GM19372 (cell line): Measurements from ENCODE around the gene ATP6V0E1.

Experiments used
- ATAC-seq: cut with Tn5 transposase; IDR thresholded peaks from one replicate; pipeline ENCODE4 v1.9.1; 2021; ENCODE audit warnings: mild to moderate bottlenecking, low read depth, moderate library complexity; ENCODE audit not compliant: unreplicated experiment

The ATP6V0E1 gene

DNA sequence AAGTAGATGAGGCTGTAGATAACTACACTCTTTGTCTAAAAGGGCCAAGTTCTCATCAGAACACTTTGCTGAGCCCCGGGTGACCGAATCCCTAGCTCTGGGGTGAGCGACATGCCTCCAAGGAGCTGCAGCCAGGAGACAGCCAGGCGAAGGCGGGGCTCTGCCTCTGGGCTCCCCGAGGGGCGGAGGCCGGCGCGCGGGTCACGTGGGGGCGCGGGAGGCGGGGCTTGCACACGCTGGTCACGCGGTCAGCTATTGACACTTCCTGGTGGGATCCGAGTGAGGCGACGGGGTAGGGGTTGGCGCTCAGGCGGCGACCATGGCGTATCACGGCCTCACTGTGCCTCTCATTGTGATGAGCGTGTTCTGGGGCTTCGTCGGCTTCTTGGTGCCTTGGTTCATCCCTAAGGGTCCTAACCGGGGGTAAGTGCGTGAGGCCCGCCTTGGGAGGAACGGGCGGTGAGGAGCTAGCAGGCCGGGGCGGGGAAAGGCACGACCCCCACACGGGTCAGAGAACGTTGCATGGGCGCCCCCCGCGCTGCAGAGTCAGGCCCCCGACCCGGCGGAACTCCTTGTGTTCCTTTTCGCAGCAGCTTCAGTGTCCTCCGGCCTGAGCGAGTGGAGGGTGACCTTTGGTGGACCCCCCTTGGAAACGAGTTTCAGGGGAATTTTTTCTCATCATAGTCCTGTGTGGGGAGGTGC, at the start of gene ATP6V0E1:
ATP6V0E1 (plus strand) TSS at position 230 of the 702 bp plus-strand sequence; CDS start at position 320, 90 bp downstream.
- ATAC-seq, result peak; percentile 83

DNA sequence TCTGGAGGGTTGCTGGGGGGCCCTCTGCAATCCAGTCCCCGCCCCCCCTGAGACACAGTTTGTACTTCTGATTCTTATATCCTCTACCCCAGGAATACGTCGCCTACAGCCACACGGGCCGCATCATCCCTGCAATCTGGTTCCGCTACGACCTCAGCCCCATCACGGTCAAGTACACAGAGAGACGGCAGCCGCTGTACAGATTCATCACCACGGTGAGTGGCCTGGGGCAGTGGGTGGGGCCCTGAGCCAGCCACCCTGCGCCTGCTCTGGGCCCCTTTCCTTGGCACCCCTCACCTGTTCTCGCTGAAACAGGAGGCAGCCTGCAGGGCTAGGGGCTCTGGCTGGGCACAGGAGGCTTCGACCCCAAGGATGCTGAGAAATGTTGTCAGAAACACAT, 48.5 kb upstream of the ATP6V0E1 start:
- ATAC-seq, result no peak

- ATAC-seq, result no peak
Observed at GRCh38 chr5:172936401-172936800, 47.2 kb upstream of the ATP6V0E1 start.

DNA sequence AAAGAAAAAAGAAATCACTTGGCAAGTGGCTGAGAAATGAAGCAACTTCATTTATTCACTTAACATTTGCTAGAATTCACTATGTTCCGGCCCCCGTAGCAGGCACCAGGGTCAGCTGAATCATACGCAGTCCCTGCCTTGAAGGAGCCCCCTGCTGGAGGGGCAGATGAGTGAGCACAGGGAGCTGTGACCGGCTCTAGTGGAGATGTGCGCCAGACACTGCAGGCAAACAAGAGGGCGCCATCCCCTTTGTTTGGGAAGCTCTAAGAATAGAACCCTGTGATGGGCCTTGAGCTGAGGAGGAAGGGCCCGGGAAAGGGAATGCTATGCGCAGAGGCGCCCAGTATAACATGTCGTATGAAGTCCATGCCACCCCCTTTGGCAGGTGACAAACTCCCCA, 44.5 kb upstream of the ATP6V0E1 start:
- ATAC-seq, result no peak

- ATAC-seq, result no peak
Observed at GRCh38 chr5:172939611-172940267, 43.8 kb upstream of the ATP6V0E1 start.

DNA sequence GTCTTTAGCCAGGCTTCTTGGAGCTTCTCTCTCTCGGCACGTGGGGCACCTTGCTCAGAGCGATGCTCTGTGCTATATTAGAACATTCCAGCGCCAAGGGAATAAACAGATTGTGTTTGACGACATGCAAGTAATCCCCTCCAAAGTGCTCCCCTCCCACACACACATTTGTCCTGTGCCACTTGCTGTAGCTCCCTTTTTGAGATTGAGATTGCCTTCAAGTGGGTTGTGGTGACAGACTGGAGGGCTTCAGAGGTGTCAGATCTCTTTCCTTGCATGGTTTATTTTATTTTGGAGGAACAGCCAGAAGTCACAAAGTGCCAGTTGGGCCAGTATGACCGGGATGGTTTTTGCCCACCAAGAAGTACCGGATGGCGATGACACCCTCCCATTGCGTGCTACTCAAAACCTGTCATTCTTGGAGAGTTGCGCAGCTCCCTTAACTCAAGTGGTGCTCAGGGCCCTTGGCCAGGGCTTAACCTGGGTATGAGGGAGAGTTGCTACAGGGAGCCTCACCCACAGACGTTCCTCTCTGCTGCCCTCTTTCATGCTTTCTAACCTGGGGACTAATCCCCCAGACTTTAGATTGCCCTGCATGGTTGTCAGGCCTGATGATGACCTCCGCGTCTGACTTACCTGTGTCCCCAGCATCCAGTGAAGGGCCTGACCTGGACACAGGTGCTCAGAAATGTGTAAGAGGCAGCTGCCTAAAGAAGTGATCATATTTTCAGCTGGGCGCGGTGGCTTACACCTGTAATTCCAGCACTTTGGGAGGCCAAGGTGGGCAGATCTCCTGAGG, 43.1 kb upstream of the ATP6V0E1 start:
- no peak for ATAC-seq

GRCh38 chr5:172941067-172941516, 42.5 kb upstream of the ATP6V0E1 start:
- no peak for ATAC-seq

GRCh38 chr5:172942556-172942955, 41.0 kb upstream of the ATP6V0E1 start:
- ATAC-seq, result no peak

- no peak for ATAC-seq
Observed at GRCh38 chr5:172943283-172943841, 40.2 kb upstream of the ATP6V0E1 start.

GRCh38 chr5:172943906-172944305, 39.7 kb upstream of the ATP6V0E1 start:
- no peak for ATAC-seq

DNA sequence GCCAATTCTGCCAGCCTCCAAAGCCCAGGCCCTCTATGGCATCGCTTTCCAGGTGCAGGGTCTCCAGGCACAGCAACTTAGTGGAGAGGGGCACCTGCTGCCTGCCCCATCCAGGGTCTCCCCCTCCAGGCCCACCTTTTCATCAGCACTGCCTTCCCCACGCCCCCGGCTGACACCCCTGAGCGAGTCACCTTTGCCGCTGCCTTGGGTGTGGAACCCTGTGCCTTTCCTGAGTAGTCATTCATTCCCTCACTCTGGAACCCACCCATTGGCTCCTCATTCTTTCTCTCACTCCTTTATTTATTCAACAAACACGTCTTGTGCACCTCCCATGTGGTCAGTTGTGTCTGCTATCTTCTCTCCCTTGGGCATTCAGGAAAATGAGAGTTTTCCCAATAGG, 38.8 kb upstream of the ATP6V0E1 start:
- no peak for ATAC-seq

- ATAC-seq, result no peak
Observed at GRCh38 chr5:172945151-172945550, 38.4 kb upstream of the ATP6V0E1 start.

DNA sequence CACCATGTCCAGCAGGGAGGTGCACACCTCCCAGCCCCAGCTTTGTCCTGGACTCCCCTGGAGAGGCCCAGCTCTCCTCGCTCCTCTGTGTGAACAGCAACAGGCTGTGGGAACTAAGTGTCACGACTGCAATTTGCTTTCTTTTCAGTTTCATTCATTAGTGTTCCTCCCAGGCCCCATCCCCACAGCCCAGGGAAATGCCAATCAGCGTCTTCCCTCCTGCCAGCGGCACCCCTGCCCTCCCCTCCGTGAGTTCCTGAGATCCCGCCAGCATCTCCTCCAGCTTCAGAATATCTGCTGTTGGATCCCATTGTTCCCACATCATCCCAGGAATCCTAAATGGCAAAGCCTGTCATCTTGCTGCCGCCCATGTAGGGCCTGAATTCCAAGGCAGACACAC, 37.4 kb upstream of the ATP6V0E1 start:
- no peak for ATAC-seq

- no peak for ATAC-seq
Observed at GRCh38 chr5:172949426-172949825, 34.1 kb upstream of the ATP6V0E1 start.

GRCh38 chr5:172950176-172950965, 33.2 kb upstream of the ATP6V0E1 start:
- ATAC-seq, result no peak

- ATAC-seq, result no peak
Observed at GRCh38 chr5:172951371-172952033, 32.1 kb upstream of the ATP6V0E1 start.

DNA sequence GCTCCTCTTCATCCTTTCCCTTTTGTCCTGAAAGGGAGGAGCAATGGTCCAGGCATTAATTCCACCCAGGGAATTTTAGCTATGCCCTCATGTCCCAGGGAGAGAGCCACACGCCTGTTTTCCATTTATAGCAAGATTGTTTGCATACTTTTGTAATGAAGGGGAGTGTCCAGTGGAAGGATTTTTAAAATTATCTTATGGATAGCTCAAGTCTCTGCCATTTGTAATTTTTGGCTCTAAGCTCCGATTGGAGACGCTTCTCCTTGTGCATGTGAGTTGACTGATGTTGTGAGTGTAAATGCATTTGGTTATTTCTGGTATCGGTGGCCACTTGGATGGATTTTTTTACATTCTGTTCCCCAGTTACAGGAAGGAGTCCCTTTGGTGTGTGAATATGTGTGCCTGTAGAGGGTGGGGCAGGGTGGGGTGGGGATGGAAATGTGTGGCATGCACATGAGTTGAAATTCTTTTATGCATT, 31.5 kb upstream of the ATP6V0E1 start:
- ATAC-seq, result no peak

DNA sequence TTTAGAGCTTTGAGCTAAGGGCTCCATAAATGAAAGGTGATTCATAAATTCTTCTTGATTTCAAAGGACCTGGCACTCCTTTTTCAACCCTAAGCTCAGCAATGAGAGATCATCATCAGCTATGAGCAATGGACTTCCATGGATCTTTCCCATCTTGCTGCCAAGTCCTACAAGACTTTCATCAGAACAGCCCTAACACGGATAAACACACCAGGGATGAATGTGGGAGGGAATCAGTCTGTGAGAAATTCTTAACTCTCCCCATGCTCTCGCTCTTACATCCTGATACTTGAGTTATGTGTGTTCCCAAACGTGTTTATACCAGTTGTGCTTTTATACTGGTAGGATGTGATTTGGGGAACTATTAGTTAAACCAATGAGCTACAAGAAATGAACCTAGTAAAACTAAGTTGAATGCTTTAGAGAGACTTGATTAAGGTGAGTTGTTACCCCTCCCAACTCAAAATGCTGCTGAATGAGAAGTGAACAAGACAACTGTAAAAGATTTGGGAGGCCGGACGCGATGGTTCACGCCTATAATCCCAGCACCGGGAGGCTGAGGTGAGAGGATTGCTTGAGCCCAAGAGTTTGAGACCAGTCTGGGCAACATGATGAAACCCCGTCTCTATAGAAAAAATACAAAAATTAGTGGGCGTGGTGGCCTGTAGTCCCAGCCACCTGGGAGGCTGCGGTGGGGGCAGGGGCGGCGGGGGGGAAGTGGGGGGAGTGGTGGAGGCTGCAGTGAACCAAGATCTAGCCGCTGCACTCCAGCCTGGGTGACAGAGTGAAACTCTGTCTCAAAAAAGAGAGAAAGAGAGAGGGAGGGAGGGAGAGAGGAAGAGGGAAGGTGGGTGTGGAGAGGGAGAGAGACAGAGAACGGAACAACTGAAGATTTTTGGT, 29.5 kb upstream of the ATP6V0E1 start:
- no peak for ATAC-seq

GRCh38 chr5:172954751-172955159, 28.8 kb upstream of the ATP6V0E1 start:
- ATAC-seq, result no peak
